GM21825 (cell line): ENCODE measurements around the gene SPOPL.
"Not testable (repeated sequence)": the region's sequence is repeated elsewhere in the genome, so short reads cannot be mapped to it uniquely, and the experiment has no call there.

ENCODE experiments used
- ATAC-seq: cut with Tn5 transposase; IDR thresholded peaks from one replicate; pipeline ENCODE4 v1.9.1; 2021; ENCODE audit warnings: mild to moderate bottlenecking, moderate library complexity; ENCODE audit not compliant: unreplicated experiment

The SPOPL gene

GRCh38 chr2:138501425-138502254 lies at the start of gene SPOPL:
Gene SPOPL (plus strand): TSS chr2:138501770. CDS start chr2:138550217, 48,447 bp downstream.
- peak; percentile 71 for ATAC-seq

GRCh38 chr2:138452324-138452723 lies 49.2 kb upstream of the SPOPL start:
- no peak for ATAC-seq

- no peak for ATAC-seq
Measured at GRCh38 chr2:138453815-138454214, 47.8 kb upstream of the SPOPL start.

- no peak for ATAC-seq
Measured at GRCh38 chr2:138454761-138455160, 46.8 kb upstream of the SPOPL start.

GRCh38 chr2:138455275-138455674 lies 46.3 kb upstream of the SPOPL start:
- no peak for ATAC-seq

- no peak for ATAC-seq
Measured at GRCh38 chr2:138455691-138456090, 45.9 kb upstream of the SPOPL start.

GRCh38 chr2:138462689-138463088 lies 38.9 kb upstream of the SPOPL start:
- ATAC-seq, result not testable (repeated sequence)

GRCh38 chr2:138468617-138469016 lies 33.0 kb upstream of the SPOPL start:
- ATAC-seq, result no peak

GRCh38 chr2:138469411-138469810 lies 32.2 kb upstream of the SPOPL start:
- no peak for ATAC-seq

- no peak for ATAC-seq
Measured at GRCh38 chr2:138470941-138471340, 30.6 kb upstream of the SPOPL start.

- ATAC-seq, result no peak
Measured at GRCh38 chr2:138474100-138474825, 27.3 kb upstream of the SPOPL start.

- peak; percentile 89 for ATAC-seq
Measured at GRCh38 chr2:138475277-138475776, 26.2 kb upstream of the SPOPL start.

- ATAC-seq, result no peak
Measured at GRCh38 chr2:138476186-138476585, 25.4 kb upstream of the SPOPL start.

- ATAC-seq, result no peak
Measured at GRCh38 chr2:138476940-138477339, 24.6 kb upstream of the SPOPL start.

GRCh38 chr2:138482796-138483195 lies 18.8 kb upstream of the SPOPL start:
- ATAC-seq, result not testable (repeated sequence)

GRCh38 chr2:138485019-138485418 lies 16.6 kb upstream of the SPOPL start:
- no peak for ATAC-seq

GRCh38 chr2:138486363-138487198 lies 15.0 kb upstream of the SPOPL start:
- no peak for ATAC-seq

- ATAC-seq, result no peak
Measured at GRCh38 chr2:138490673-138491494, 10.7 kb upstream of the SPOPL start.

- no peak for ATAC-seq
Measured at GRCh38 chr2:138491495-138491862, 10.1 kb upstream of the SPOPL start.

GRCh38 chr2:138492160-138492559 lies 9.4 kb upstream of the SPOPL start:
- no peak for ATAC-seq
